H9 (cell line): ENCODE measurements around the gene PEX7. TPM values are rescaled to one million over a fixed set of nuclear protein-coding genes. Genes with fewer than 3 reads are reported as not detected.

Experiments used
- DNase-seq: peaks from one replicate; pipeline ENCODE4 v3.0.0-alpha.2; 2017
- H2AFZ ChIP-seq: one replicate; pipeline ENCODE4 v1.6.1; 2013; ENCODE audit warnings: mild to moderate bottlenecking, low read length, control low read depth, moderate library complexity
- H2AK5ac ChIP-seq: 2 replicates; pipeline ENCODE4 v1.6.1; 2013; ENCODE audit warnings: low read length, control low read depth, mixed read lengths; ENCODE audit not compliant: insufficient read length
- H2BK120ac ChIP-seq: one replicate; pipeline ENCODE4 v1.6.1; 2013; ENCODE audit warnings: low read depth, mild to moderate bottlenecking, low read length, control low read depth, inconsistent platforms; ENCODE audit not compliant: poor library complexity, severe bottlenecking
- H2BK12ac ChIP-seq: 2 replicates; pipeline ENCODE4 v1.6.1; 2013; ENCODE audit warnings: low read length, control low read depth, mixed read lengths, low read depth; ENCODE audit not compliant: insufficient read length
- H2BK15ac ChIP-seq: 2 replicates; pipeline ENCODE4 v1.6.1; 2013; ENCODE audit warnings: low read depth, low read length, control low read depth
- H2BK20ac ChIP-seq: one replicate; pipeline ENCODE4 v1.6.1; 2013; ENCODE audit warnings: low read depth, mild to moderate bottlenecking, low read length, control low read depth, inconsistent platforms; ENCODE audit not compliant: poor library complexity, severe bottlenecking
- H2BK5ac ChIP-seq: 2 replicates; pipeline ENCODE4 v1.6.1; 2013; ENCODE audit warnings: low read length, control low read depth, mixed read lengths; ENCODE audit not compliant: insufficient read length
- H3K14ac ChIP-seq: 2 replicates; pipeline ENCODE4 v1.6.1; 2013; ENCODE audit warnings: low read length, control low read depth; ENCODE audit not compliant: insufficient read depth
- H3K18ac ChIP-seq: 2 replicates; pipeline ENCODE4 v1.6.1; 2013; ENCODE audit warnings: low read depth, mild to moderate bottlenecking, mixed read lengths, low read length, control low read depth; ENCODE audit not compliant: insufficient read length
- H3K23ac ChIP-seq: 2 replicates; pipeline ENCODE4 v1.6.1; 2013; ENCODE audit warnings: low read length, control low read depth, mixed read lengths, low read depth; ENCODE audit not compliant: insufficient read length
- H3K23me2 ChIP-seq: 2 replicates; pipeline ENCODE4 v1.6.1; 2013; ENCODE audit warnings: low read depth, mild to moderate bottlenecking, mixed read lengths, low read length, control low read depth; ENCODE audit not compliant: insufficient read length, poor library complexity, severe bottlenecking
- H3K27ac ChIP-seq: 2 replicates; pipeline ENCODE4 v1.5.1; 2013; ENCODE audit warnings: low read length, control low read depth, mixed read lengths, low read depth; ENCODE audit not compliant: insufficient read length
- H3K27me3 ChIP-seq: 2 replicates; pipeline ENCODE4 v1.6.1; 2013; ENCODE audit warnings: low read length, control low read depth, inconsistent platforms; ENCODE audit not compliant: insufficient read depth
- H3K4ac ChIP-seq: 2 replicates; pipeline ENCODE4 v1.6.1; 2013; ENCODE audit warnings: low read depth, mild to moderate bottlenecking, control low read depth, inconsistent platforms, low read length, moderate library complexity
- H3K4me1 ChIP-seq: 2 replicates; pipeline ENCODE4 v1.6.1; 2013; ENCODE audit warnings: low read length, control low read depth, inconsistent platforms; ENCODE audit not compliant: insufficient read depth
- H3K4me2 ChIP-seq: 2 replicates; pipeline ENCODE4 v1.6.1; 2013; ENCODE audit warnings: low read length, control low read depth, mixed read lengths; ENCODE audit not compliant: insufficient read length, insufficient read depth
- H3K56ac ChIP-seq: 2 replicates; pipeline ENCODE4 v1.6.1; 2013; ENCODE audit warnings: low read depth, mild to moderate bottlenecking, mixed read lengths, low read length, control low read depth; ENCODE audit not compliant: insufficient read length
- H3K79me1 ChIP-seq: 2 replicates; pipeline ENCODE4 v1.6.1; 2013; ENCODE audit warnings: low read depth, mild to moderate bottlenecking, moderate library complexity, low read length, control low read depth, inconsistent platforms; ENCODE audit not compliant: insufficient read depth, poor library complexity, severe bottlenecking
- H3K79me2 ChIP-seq: 2 replicates; pipeline ENCODE4 v1.6.1; 2013; ENCODE audit warnings: low read length, control low read depth, inconsistent platforms; ENCODE audit not compliant: insufficient read depth
- H3K9ac ChIP-seq: 2 replicates; pipeline ENCODE4 v1.6.1; 2013; ENCODE audit warnings: low read length, control low read depth, mixed read lengths; ENCODE audit not compliant: insufficient read length; ENCODE audit errors: extremely low read depth
- H3K9me3 ChIP-seq: one replicate; pipeline ENCODE4 v1.6.1; 2013; ENCODE audit warnings: low read depth, low read length, inconsistent platforms; ENCODE audit not compliant: control insufficient read depth
- H3T11ph ChIP-seq: one replicate; pipeline ENCODE4 v1.6.1; 2013; ENCODE audit warnings: mild to moderate bottlenecking, low read length, control low read depth, inconsistent platforms
- H4K20me1 ChIP-seq: one replicate; pipeline ENCODE4 v1.6.1; 2013; ENCODE audit not compliant: control insufficient read depth, insufficient read length, insufficient read depth
- H4K5ac ChIP-seq: 2 replicates; pipeline ENCODE4 v1.6.1; 2013; ENCODE audit warnings: low read depth, mild to moderate bottlenecking, mixed read lengths, low read length, control low read depth; ENCODE audit not compliant: insufficient read length
- H4K8ac ChIP-seq: replicated peaks from 2 replicates; pipeline ENCODE4 v1.6.1; 2013; ENCODE audit warnings: low read length, control low read depth, mixed read lengths, low read depth; ENCODE audit not compliant: insufficient read length
- H4K91ac ChIP-seq: 2 replicates; pipeline ENCODE4 v1.6.1; 2013; ENCODE audit warnings: low read depth, mild to moderate bottlenecking, moderate library complexity, mixed read lengths, low read length, control low read depth; ENCODE audit not compliant: insufficient read length
- H3K27ac Mint-ChIP-seq, 3 experiments: 2 replicates in 2 of 3; 3 replicates in 1 of 3; pipeline ENCODE4 v1.8.0; 2020 to 2021; ENCODE audit warnings: mixed read lengths in 3 of 3, mild to moderate bottlenecking in 1 of 3, moderate library complexity in 1 of 3
- H3K27me3 Mint-ChIP-seq: 2 replicates; pipeline ENCODE4 v1.8.0; 2021; ENCODE audit warnings: low read depth, mild to moderate bottlenecking, moderate library complexity, mixed read lengths
- H3K36me3 Mint-ChIP-seq, 3 experiments: 2 replicates in 2 of 3; 3 replicates in 1 of 3; pipeline ENCODE4 v1.8.0; 2020 to 2021; ENCODE audit warnings: low read depth in 3 of 3, mixed read lengths in 3 of 3; ENCODE audit not compliant: insufficient read depth in 1 of 3
- H3K4me1 Mint-ChIP-seq, 2 experiments: 2 replicates each; pipeline ENCODE4 v1.8.0; 2020; ENCODE audit warnings: mixed read lengths in 2 of 2
- H3K4me3 Mint-ChIP-seq, 2 experiments: 2 replicates in 1 of 2; 3 replicates in 1 of 2; pipeline ENCODE4 v1.8.0; 2020 to 2021; ENCODE audit warnings: mild to moderate bottlenecking in 2 of 2, mixed read lengths in 2 of 2, moderate library complexity in 1 of 2
- H3K9me3 Mint-ChIP-seq, 2 experiments: 2 replicates in 1 of 2; 3 replicates in 1 of 2; pipeline ENCODE4 v1.8.0; 2020; ENCODE audit warnings: mild to moderate bottlenecking in 2 of 2, mixed read lengths in 2 of 2, moderate library complexity in 1 of 2
- CTCF ChIP-seq: fragments of 200-600 bp; sonication (generic); conservative IDR thresholded peaks from 3 replicates; pipeline ENCODE4 v1.8.0; 2021; ENCODE audit warnings: antibody characterized with exemption, mild to moderate bottlenecking
- WGBS: extraction: QIAGEN DNeasy Blood & Tissue Kit; methylation state at CpG from one replicate; pipeline ENCODE4 v1.1.7; 2013; ENCODE audit warnings: missing lambda C conversion rate, low lambda C conversion rate, mixed read lengths; ENCODE audit not compliant: insufficient read length; ENCODE audit errors: extremely low coverage; 5-methylcytosine and 5-hydroxymethylcytosine counted together
- total RNA-seq: library from RNA; stranded (reverse); gene quantifications from 2 replicates; pipeline ENCODE4 v1.2.1, GENCODE V29; 2021

The PEX7 gene
- total RNA-seq, 1 experiment from 2014 or later: 8.4 TPM

DNA sequence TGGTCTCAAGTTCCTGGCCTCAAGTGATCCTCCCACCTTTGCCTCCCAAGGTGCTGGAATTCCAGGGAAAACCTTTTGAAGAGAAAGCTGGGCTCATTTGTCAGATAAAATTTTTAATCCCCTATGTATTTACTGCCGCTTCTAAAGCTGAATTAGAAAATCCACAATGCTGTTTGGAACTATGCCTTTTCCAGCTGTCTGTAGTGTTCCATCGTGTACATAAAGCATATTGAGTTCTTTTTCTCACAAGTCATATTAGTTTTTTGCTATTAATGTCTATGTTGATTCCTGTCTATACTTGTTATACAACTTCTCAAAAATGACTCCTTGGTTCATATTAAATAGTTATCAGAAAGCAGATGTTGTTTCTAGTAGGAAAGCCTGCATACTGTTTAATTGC lies 47.1 kb downstream of the PEX7 start:
- H3K36me3 Mint-ChIP-seq: peaks cover 17 to 19% (median 18%) of the 10 kb centered on the region in 3 experiments; a peak in 6 of 7 replicates
- Histone ChIP-seq H3K23me2 (no peaks in the 10 kb centered on the region), H3K4me2 (no peak overlapping the region), H2BK20ac (no peak overlapping the region), H3K4ac (no peak overlapping the region), H2BK120ac (no peak overlapping the region), H3K79me1 (no peaks in the 10 kb centered on the region), H3K14ac (no peak overlapping the region), H2AFZ (no peak overlapping the region), H4K5ac (no peak overlapping the region), H4K8ac (no peak overlapping the region), H3K9me3 (no peaks in the 10 kb centered on the region), H3K4me1 (no peaks in the 10 kb centered on the region), H2BK12ac (no peak overlapping the region), H2BK15ac (no peak overlapping the region), H4K91ac (no peak overlapping the region), H3K23ac (no peak overlapping the region), H3T11ph (no peak overlapping the region), H3K56ac (no peak overlapping the region), H3K27me3 (no peaks in the 10 kb centered on the region), H2AK5ac (no peak overlapping the region), H3K79me2 (no peaks in the 10 kb centered on the region), H3K9ac (no peak overlapping the region), H3K27ac (no peak overlapping the region), H2BK5ac (no peak overlapping the region), H4K20me1 (no peaks in the 10 kb centered on the region), H3K18ac (no peak overlapping the region)
- H3K4me3 Mint-ChIP-seq: no peak overlapping the region
- H3K27me3 Mint-ChIP-seq: no peaks in the 10 kb centered on the region
- H3K4me1 Mint-ChIP-seq: no peaks in the 10 kb centered on the region
- no CpG with 5 or more reads among the region's 2 CpGs for WGBS
- DNase-seq: no peak
- no peak overlapping the region for H3K27ac Mint-ChIP-seq
- peaks cover under 1 to 11% of the 10 kb centered on the region in 2 experiments; a peak in 3 of 5 replicates for H3K9me3 Mint-ChIP-seq
- no peak for TF ChIP-seq CTCF
